Measurements from ENCODE around the gene SLC22A2.
A peak's percentile ranks its signal among the peaks of the same experiment; 100 is the strongest.

DNA sequence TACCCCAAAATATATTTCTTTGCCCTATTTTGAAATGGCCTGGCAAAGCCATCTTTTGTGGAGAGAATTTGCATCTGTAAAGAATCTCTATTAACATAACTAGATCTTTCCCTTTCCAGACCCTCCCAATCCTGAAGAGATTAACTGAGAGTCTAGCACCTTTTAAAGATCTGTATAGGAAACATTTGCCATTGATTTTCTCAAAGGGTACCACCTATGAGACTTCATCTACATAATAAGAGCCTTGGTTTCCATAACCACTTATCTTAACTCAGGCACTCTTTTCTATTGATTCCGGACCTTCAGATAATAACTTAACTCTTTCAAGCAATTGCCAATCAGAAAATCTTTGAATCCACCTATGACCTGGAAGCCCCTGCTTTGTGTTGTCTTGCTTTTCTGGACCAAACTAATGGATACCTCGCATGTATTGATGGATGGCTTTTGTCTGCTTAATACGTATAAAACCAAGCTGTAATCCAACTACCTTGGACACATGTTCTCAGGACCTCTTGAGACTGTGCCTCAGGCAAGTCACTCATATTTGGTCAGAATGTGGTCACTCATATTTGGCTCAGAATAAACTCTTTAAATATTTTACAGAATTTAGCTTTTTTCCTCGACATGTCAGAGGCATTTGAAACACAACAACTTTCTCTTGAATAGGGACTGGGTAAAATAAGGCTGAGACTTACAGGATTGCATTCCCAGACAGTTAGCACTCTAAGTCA lies 31.4 kb downstream of the SLC22A2 start:
- TF ChIP-seq, protein P1, sequence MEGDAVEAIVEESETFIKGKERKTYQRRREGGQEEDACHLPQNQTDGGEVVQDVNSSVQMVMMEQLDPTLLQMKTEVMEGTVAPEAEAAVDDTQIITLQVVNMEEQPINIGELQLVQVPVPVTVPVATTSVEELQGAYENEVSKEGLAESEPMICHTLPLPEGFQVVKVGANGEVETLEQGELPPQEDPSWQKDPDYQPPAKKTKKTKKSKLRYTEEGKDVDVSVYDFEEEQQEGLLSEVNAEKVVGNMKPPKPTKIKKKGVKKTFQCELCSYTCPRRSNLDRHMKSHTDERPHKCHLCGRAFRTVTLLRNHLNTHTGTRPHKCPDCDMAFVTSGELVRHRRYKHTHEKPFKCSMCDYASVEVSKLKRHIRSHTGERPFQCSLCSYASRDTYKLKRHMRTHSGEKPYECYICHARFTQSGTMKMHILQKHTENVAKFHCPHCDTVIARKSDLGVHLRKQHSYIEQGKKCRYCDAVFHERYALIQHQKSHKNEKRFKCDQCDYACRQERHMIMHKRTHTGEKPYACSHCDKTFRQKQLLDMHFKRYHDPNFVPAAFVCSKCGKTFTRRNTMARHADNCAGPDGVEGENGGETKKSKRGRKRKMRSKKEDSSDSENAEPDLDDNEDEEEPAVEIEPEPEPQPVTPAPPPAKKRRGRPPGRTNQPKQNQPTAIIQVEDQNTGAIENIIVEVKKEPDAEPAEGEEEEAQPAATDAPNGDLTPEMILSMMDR (conservative IDR thresholded peaks at IDR 0.05; ENCODE audit: low read depth in 2 of 2): no peak
- TF ChIP-seq EZH2 (IDR thresholded peaks at IDR 0.05; ENCODE audit: low read depth, unreplicated experiment) (no peak), POLR2AphosphoS5 (IDR thresholded peaks at IDR 0.05; ENCODE audit: low read depth) (no peak), ZNF331 (CRISPR knock-in tag; IDR thresholded peaks at IDR 0.05; ENCODE audit: low read depth) (no peak), JUNB (IDR thresholded peaks at IDR 0.05; ENCODE audit: unreplicated experiment) (no peak), NANOG (IDR thresholded peaks at IDR 0.05; ENCODE audit: borderline replicate concordance) (peak; percentile 94), CREB1 (CRISPR knock-in tag; IDR thresholded peaks at IDR 0.05; ENCODE audit: low read depth) (no peak), STAT1 (IDR thresholded peaks at IDR 0.05; ENCODE audit: unreplicated experiment) (no peak), EZH2phosphoT487 (IDR thresholded peaks at IDR 0.05; ENCODE audit: unreplicated experiment) (no peak)
- TF ChIP-seq, protein P2, sequence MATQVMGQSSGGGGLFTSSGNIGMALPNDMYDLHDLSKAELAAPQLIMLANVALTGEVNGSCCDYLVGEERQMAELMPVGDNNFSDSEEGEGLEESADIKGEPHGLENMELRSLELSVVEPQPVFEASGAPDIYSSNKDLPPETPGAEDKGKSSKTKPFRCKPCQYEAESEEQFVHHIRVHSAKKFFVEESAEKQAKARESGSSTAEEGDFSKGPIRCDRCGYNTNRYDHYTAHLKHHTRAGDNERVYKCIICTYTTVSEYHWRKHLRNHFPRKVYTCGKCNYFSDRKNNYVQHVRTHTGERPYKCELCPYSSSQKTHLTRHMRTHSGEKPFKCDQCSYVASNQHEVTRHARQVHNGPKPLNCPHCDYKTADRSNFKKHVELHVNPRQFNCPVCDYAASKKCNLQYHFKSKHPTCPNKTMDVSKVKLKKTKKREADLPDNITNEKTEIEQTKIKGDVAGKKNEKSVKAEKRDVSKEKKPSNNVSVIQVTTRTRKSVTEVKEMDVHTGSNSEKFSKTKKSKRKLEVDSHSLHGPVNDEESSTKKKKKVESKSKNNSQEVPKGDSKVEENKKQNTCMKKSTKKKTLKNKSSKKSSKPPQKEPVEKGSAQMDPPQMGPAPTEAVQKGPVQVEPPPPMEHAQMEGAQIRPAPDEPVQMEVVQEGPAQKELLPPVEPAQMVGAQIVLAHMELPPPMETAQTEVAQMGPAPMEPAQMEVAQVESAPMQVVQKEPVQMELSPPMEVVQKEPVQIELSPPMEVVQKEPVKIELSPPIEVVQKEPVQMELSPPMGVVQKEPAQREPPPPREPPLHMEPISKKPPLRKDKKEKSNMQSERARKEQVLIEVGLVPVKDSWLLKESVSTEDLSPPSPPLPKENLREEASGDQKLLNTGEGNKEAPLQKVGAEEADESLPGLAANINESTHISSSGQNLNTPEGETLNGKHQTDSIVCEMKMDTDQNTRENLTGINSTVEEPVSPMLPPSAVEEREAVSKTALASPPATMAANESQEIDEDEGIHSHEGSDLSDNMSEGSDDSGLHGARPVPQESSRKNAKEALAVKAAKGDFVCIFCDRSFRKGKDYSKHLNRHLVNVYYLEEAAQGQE (IDR thresholded peaks at IDR 0.05; ENCODE audit: unreplicated experiment): no peak
- TF ChIP-seq, protein P3, sequence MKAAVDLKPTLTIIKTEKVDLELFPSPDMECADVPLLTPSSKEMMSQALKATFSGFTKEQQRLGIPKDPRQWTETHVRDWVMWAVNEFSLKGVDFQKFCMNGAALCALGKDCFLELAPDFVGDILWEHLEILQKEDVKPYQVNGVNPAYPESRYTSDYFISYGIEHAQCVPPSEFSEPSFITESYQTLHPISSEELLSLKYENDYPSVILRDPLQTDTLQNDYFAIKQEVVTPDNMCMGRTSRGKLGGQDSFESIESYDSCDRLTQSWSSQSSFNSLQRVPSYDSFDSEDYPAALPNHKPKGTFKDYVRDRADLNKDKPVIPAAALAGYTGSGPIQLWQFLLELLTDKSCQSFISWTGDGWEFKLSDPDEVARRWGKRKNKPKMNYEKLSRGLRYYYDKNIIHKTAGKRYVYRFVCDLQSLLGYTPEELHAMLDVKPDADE (IDR thresholded peaks at IDR 0.05): no peak

Data from GM23338 (cell line).